ENCODE results near the gene NTRK1.

DNA sequence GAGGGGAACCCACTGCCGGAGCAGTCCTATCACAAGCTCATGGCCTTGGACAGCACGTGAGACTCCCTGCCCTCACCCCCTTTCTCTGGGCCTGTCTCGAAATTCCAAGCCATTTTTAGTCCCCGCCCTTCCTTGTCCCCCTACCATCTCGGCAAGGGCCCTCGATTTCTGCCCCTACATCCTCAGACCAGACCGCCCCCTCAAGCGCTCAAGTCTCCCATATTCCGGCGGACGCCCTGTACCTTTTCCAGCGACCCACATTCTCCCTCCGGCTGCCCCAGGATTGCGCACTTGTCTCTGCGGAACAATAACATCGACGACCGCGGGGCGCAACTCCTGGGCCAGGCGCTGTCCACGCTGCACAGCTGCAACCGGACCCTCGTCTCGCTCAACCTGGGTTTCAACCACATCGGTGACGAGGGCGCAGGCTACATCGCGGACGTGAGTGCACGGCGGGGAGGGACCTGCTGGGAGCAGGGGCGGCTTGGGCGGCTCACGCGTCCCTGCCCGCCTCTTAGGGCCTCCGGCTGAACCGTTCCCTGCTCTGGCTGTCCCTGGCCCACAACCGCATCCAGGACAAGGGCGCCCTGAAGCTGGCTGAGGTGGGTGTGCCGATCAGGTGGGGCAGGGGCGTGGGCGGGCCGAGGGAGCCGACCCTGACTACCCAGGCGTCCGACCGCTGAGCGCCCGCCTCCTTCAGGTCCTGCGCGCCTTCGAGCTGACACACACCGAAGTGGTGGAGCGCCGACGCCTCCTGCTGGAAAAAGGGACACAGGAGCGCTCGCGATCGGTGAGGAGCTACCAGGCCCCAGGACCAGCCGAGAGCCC, 66.8 kb downstream of the NTRK1 start:
- TF ChIP-seq, protein P1, sequence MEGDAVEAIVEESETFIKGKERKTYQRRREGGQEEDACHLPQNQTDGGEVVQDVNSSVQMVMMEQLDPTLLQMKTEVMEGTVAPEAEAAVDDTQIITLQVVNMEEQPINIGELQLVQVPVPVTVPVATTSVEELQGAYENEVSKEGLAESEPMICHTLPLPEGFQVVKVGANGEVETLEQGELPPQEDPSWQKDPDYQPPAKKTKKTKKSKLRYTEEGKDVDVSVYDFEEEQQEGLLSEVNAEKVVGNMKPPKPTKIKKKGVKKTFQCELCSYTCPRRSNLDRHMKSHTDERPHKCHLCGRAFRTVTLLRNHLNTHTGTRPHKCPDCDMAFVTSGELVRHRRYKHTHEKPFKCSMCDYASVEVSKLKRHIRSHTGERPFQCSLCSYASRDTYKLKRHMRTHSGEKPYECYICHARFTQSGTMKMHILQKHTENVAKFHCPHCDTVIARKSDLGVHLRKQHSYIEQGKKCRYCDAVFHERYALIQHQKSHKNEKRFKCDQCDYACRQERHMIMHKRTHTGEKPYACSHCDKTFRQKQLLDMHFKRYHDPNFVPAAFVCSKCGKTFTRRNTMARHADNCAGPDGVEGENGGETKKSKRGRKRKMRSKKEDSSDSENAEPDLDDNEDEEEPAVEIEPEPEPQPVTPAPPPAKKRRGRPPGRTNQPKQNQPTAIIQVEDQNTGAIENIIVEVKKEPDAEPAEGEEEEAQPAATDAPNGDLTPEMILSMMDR (IDR thresholded peaks at IDR 0.05) = peak in 5 of 6 experiments; percentile 52 to 77 (median 56)
- TF ChIP-seq POLR2A (IDR thresholded peaks at IDR 0.05) = no peak

All from esophagus squamous epithelium (tissue), 4 donors.